Central memory CD4-positive, alpha-beta T cell (primary cell): ENCODE data around the gene KIAA1217.
"Not testable (repeated sequence)": the region's sequence is repeated elsewhere in the genome, so short reads cannot be mapped to it uniquely, and the experiment has no call there.

Experiments used
- DNase-seq: peaks from one replicate; pipeline ENCODE4 v3.0.0; 2022

KIAA1217 gene

DNA sequence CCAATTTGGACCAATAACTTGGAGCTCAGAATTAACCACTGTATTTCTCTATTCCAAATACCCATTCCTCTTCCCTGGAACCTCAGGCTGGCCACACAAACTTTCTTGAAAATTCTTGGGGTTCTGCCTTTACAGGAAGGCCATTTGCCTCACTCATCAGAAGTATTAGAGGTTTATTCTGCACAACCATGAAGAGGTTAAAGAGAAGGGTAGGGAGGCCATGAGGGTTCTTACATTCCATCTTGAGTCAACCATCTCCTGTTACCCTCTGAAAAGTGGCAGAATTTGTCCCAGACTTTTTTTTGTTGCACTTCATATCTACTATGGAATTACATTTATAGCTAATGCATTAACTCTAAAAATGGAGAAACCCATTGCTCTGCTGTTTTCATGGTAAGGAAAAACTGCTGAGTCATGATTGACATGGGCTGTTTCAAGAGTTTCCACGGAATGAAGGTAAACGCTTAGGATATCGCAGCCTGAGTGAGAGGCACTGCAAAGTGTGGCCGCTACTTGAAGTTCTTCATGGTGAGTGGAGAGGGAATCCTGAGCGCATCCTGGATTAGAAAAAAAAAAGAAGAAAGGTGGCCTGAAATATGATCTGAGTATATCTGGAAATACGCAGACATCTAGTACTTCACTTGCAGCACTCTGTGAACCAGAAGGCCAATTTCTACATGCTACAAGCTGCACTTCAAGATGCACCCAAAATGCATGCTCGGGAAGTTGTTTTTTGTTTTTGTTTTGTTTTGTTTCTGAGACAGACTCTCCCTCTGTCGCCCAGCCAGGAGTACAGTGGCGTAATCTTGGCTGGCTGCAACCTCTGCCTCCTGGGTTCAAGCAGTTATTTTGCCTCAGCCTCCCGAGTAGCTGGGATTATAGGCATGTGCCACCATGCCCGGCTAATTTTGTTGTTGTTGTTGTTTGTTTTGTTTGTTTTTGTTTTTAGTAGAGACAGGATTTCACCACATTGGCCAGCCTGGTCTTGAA lies 83.7 kb downstream of the KIAA1217 start:
- no peak for DNase-seq

DNA sequence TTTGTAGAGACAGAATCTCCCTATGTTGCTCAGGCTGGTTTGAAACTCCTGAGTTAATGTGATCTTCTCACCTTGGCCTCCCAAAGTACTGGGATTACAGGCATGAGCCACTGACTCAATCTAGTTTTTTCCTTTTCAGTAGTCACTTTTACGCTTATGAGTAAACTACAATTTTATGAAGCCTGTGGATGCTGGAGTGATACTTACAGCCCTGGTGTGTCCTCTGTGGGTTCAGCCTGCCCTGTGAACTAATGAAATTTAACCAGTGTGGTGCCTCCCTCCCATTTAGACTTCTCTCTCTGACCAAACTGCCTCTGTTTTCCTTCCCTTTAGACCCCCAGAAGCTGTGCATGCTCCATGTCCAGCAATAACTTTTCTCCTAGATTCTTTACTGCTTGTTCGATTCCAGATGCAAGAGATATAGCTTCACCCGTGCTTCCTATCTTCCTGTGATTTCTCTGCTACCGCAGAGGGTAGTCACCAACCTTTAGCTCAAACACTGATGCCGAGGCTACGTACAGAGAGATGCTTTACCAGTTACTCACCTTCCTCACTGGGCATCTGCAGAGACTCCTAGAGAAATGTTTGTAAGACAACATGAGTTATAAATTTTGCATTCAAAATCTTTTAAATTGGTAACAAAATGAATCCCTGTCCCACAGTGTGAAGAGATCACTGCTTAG lies 90.8 kb downstream of the KIAA1217 start:
- DNase-seq, result no peak

DNA sequence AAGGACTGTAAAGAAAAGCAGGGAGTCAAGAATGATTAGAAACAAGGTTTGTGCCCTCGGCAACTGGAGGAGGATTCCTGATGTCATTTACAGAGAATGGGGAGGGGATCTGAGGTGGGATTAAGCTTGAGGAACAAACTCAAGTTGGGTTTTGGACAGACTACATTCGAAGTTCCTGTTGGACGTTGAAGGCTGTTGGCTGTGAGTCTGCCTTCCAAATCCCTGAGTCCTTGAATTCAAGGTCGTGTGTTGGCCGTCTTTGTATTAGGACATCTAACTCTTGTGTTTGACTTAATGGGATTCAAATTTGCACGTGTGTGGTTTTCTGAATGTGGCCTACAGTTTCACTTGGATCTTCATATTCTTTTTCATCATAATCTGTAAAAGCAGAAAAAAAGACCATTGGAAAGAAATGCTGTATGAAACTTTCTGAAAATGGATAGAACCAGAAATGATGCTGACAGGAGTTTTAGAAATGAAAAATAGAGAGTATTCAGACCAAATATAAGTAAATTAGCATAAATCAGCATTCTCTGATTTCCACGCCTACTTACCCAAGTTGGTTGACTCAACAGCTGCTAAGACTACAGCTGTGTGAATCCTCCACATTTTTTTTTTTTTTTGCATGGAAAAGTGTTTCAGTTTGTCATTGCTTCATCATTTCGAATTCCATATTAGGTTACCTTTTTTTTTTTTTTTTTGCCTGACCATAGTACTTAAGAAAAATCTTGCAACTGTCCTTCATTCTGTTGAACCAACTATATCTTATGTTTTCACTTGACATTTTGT lies 94.8 kb downstream of the KIAA1217 start:
- no peak for DNase-seq

DNA sequence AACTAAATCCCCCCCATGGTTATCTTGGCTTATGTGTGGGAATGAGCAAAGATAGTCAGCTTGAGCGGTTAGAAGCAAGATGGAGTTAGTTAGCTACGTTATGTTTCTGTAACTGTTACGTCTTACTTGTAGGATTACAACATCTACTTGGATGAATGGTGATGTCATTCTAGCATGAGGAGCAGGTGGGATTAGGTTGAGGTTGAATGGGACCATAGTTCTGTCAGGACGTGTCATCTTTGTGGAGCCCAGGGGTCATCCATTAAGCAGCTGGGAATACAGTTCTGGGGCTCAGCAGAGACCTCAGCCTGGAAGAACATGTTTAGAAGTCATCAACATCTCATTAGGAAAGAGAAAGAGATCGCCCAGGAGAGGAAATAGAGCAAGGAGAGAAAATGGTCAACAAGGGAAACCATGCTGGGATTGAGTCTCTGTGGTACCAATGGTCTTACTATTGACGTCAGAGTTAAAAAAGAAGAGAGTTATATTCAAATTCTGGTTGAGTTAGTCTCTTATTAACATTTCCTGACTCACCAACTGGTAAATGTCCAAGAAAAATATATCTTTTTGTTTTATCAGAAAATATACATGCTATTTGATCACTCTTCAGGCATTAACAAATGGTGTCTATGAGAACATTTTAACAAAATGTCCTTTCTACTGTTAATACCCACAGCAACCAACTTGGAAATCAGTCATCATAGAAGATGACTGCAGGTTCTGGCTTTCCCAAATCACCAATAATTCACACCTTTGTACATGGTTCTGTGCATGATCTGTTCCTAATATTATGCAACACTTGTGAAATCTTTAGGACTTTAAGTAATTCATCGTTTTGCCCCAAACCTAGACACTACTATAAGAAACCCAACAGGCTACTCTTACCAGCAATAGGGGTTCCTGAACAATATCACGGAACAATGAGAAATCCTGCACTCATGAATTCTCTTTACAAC lies 96.9 kb downstream of the KIAA1217 start:
- no peak for DNase-seq

DNA sequence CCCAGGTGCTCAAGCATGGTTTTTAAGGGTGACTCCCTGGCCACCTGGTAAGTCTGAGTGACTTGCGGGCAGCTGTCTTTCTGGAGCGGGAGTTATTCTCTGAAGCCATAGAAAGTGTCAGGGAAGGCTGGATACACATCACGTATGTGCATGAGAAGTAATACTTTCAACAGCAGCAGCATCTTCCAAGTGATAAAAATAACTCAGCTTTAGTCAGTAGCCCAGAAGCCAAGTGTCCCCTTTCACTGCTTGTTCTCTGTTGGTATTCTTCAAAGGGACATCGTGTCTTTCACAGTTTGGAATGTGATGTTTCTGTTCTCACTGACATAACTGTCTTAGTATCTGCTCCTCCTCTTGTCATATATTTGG lies 97.6 kb downstream of the KIAA1217 start:
- DNase-seq, result no peak

DNA sequence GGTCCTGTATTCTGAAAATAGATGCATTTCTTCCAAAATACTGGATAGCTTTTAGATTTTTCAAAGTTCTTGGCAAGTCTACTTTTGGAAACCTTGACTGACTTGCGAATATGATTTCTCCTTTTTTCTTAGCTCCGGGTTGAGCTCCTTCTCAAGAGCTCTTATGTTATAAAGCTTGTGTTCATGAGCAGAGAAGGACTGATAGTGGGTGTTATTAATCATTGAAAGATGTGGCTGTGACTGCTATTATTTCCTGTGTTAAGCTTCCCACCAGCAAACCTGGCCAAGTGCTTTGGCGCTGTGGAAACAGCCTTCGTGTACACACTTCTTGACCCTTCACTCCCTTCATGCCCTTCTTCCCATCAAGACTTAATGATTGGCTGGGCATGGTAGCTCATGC lies 98.2 kb downstream of the KIAA1217 start:
- no peak for DNase-seq

DNA sequence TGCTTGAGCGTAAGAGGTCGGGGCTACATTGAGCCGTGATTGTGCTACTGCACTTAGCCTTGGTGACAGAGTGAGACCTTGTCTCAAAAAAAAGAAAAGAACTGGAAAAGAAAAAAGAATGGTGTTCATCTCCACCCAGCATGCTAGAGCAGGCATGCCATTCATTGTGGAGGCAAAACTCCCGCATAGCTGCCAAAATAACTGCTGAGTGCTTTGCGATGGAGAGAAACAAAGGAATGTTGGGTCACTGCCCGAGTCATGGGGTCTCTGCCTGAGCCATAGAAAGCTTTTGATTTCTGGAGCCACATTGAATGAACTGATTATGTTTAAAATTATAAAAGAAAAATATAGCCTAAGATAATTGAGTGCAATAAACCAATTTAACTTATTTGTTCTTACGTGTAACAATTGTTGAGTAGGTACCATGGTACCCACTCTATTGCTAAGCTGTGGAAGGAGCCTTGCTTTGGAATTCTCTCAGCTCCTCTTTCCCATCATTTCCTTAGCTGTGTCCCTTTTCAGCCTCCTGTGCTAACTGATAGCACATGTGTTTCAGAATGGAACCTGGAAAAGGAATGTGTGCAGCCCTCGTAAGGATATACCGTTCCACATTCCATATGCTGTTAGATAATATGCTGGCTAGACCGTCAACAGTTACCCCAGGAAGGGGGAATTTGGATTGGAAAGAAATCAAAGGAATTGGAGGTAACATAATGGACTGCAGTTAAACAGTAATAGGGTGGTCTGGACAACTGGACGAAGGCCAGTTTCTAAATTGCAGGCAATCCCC lies 99.0 kb downstream of the KIAA1217 start:
- DNase-seq, result no peak

DNA sequence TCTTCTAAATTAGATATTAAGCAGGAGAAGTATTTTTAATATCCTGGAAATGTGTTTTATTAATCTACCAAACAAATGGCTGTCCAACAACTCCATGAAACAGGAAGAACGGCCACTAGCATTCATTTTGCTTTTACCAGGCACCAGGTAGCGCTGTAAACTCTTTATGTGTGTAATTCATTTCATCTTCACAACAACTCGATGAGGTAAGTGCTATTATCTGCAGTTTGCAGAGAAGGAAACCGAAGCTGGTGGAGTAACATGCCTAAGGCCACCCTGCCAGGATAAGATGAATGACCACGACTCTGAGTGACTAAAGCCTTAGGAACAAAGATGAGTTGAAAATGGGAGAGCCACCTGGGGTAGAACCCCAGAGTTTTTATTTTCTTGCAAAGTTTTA lies 101.2 kb downstream of the KIAA1217 start:
- DNase-seq, result no peak

DNA sequence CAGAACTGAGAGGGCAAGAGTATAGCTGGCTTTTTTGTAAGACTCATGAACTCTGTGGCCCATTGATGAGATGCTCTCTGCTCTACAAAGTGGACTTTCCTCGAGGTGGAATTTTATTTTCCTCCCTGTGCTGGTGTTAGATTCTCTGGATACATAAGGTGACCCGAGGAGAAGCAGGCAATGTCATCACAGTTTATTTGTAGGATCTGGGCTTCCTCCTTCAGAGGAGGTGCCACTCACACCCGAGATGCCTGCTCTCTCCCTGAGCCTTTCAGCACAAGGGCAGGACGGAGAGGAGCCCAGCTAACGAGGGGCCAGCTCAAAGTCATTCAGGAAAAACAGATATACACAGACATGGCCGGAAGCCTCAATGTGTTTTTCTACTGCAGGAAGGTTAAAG lies 103.0 kb downstream of the KIAA1217 start:
- DNase-seq, result no peak

DNA sequence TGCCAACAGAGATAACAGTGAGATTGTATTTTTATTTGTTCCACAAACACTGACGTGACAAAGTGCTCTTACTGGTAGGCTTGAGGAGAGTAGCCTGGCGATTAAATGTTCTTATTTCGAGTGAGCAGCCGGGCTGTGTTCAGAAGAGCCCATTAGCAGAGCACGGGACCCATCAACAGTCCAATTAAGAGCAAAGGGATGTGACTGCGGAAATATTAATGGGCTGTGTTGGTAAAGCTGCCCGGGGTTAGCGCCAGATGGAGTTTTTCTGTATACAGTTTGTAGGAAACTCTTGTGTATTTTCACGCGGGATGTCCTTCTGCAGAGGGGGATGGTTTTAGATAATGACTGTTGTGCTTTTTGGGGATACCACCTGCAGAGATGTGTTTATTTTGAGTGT lies 104.3 kb downstream of the KIAA1217 start:
- DNase-seq, result no peak

DNA sequence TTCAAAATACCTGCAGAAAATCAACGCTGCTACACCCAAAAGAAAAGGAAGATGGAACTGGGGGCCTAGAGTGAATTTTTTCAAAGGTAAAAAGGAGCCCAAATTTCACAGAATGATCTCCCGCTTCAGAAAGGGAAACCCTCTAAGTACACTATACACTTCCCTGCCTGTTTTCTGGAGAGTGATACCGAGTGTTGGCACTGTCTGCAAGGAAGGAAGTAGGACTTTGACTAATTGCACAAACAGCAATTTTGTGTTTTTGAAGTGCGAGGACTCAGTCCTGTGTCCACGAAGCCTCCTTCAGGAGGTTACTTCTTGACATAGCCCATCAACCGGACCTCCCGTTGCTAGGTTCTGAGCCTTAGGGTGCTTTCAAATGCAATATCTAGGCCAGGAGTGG lies 106.3 kb downstream of the KIAA1217 start:
- DNase-seq, result no peak

DNA sequence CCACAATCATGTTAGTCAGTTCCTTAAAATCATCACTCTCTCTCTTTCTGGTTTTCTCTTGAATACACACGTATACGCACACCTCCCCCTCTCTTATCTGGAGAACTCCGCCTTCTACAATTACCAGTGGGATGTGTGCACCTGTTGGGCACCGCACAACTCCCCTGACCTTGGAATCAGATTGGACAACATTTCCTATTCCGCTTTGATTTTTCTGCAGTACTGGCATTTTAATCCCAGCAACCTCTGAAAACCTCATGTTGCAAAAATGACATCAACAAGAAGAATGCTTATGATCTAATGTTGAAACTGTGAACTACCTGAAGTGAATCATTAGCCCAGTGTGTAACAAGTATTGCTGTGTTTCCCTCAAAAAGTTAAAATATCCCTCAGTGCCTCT lies 109.6 kb downstream of the KIAA1217 start:
- no peak for DNase-seq

DNA sequence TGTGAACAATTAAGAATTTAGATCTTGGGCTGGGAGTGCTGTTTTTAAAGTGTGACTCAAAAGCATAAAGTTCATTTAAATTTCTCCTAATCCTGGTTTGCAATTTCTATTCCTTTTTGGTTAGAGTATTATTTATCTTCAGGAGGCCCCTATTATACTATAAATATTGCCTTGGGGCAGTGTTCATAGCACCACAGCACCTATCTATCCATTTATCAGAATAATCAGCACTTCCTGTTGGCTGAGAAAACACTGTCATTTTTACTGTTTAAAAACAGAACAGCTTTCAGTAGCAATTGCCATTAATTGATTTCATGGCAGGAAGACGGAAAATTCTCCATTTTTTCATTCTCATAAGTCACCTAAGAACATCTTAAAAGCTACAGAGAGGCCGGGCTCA lies 111.4 kb downstream of the KIAA1217 start:
- no peak for DNase-seq

DNA sequence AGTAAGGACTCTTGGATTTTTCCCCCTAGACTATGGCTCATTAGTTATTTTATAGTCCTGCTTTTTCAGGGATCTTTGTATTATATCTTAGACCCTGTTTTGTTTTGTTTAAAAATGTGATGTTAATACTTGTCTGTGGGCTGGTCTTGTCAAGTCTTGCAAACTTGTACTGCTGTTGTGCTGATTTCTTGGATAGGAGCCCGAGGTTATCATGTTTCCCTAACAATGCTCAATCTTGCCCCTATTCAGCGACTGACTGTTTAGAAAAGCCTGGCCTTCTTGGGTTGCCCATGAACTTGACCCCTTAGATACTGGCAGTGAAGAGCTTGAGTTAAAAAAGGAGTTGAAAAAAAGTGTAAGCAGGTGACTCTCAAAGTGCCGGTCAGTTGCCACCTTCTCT lies 115.7 kb downstream of the KIAA1217 start:
- no peak for DNase-seq

DNA sequence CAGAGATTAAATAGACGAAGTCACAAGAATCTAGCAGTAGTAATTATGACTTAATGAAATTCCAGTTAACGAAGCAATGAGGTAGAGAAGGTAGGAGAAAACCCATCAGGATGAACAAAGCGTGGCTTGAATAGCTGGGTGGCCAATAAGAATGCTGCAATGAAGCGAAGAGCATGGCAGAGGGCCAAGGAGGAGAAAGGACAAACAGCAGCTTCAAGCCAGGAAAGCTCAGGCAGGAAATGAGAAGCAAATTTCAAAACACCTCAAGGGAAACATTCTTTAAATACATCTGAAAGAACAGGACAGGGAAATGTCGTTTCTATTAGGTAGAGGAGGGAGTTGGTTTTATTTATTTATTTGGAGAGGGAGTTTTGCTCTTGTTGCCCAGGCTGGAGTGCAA lies 122.5 kb downstream of the KIAA1217 start:
- DNase-seq, result no peak

DNA sequence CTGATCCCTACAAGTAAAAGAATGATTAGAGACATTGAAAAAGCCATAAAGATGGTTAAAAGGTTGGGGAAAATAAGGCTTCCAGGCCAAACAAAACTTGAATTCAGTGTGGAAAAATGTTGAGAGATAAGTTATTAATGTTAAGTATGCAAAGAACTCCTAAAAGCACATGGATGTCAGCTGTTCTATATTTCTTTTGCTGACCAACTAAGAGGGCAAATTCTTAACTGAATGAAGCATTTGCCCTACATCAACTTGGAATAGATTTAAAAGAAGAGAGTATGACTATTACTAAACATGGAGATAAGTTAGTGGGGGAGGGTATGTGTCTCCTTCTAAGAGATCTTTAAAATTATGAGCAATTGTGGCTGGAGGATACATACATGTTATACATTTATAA lies 124.8 kb downstream of the KIAA1217 start:
- DNase-seq, result no peak

DNA sequence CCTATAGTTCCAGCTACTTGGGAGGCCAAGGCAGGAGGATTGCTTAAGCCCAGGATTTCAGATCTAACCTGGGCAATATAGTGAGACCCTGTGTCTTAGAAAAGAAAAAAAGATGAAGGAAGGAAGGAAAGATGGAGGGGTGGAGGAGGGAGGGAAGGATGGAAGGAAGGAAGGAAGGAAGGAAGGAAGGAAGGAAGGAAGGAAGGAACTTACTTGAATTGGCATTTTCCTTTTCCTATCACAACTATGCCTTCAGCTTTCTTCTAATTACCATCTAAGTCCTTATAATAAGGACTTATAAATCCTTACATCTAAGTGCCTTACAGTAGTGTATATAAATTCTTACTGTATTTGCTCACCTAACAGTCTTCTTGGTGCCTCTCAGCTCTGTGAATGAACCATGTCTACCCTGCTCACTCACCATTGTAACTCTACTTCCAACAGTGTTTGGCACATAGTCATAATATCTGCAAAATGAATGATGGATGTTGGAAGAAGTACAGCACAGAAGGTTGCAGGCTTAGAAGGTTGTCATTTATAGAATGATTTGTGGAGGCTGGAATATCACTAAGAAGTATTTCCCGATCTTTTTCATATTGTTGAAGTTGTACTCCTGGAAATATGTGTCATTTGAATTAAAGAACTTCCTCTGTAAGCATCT lies 125.5 kb downstream of the KIAA1217 start:
- no peak for DNase-seq

DNA sequence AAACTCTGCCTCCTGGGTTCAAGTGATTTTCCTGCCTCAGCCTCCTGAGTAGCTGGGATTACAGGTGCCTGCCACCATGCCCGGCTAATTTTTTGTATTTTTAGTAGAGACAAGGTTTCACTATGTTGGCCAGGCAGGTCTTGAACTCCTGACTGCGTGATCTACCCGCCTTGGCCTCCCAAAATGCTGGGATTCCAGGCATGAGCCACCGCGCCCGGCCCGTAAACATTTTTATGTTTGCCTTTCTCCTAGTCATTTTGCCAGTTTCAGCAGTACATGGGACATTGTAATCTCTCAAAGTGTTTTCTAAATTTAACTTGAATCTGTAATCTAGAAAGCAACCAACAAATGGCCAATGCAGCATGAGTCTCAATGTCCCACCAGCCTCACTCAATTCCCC lies 128.8 kb downstream of the KIAA1217 start:
- DNase-seq, result not testable (repeated sequence)

DNA sequence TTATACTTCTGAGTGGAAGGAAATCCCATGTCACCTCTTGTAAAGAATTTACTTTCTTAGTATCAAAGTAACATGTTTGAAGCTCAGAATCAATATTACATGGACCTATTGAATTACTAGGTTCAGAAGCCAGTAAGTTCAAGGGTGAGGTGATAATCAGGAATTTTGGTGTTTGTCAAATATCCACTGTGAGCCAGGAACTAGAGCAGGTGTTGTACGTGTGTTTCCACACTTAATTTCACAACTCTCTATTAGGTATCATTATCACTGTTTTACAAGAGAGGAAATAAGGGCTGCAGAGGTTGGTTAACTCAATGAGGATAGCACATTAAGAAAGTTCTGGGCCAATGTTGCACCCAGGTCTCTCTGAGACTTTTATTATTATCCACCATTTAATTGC lies 130.4 kb downstream of the KIAA1217 start:
- no peak for DNase-seq

DNA sequence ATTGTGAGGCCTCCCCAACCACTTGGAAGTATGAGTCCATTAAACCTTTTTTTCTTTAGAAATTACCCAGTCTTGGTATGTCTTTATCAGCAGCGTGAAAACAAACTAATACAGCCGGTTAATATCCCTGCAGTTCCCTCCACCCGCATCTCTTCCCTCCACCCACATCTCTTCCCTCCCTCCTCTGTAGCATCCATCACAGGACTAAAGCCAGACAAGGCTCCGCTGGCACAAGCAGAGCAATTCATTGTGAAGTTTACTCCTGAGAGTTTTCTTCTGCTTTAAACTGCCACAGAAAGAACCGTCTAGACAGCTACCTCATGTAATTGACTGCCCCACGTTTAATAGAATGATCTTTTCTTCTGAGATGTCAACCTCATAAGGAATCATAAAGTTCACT lies 131.5 kb downstream of the KIAA1217 start:
- no peak for DNase-seq

DNA sequence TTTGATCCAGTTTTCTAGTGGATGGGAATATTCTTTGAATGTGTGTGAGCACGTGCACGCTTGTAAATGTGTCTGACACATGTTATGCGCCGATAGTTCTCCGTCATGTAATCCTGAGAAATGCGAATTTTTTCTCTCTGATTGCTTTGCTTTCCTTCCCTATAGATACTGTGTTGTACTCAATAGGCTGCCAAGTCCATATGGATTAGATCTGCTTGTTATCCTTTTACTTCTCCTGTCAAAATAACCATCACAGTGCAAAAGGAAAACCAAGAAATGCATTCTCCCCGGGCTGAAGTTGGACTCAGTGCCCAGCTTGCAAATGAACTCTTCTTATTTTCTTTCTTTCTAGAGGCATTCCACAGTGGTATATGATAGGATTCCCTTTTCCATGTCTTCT lies 131.9 kb downstream of the KIAA1217 start:
- no peak for DNase-seq
